ENCODE results near the gene WDR27.
A peak's percentile ranks its signal among the peaks of the same experiment; 100 is the strongest.

WDR27 gene

GRCh38 chr6:169579407-169580111, 122.3 kb downstream of the WDR27 start:
- H4K91ac ChIP-seq (ENCODE audit: low read depth, low read length, poor library complexity) = no peak overlapping the region
- H3K27me3 ChIP-seq (ENCODE audit: control insufficient read depth in 3 of 3, insufficient read depth in 3 of 3, low read depth in 1 of 3, low read length in 3 of 3) = no peaks in the 10 kb centered on the region
- no peaks in the 10 kb centered on the region for H3K4me1 ChIP-seq (ENCODE audit: control insufficient read depth in 2 of 2, insufficient read depth in 1 of 2, low read depth in 1 of 2, low read length in 2 of 2)
- no peak overlapping the region for H3K4me2 ChIP-seq (ENCODE audit: insufficient read depth, low read length, poor library complexity, severe bottlenecking)
- H3K79me1 ChIP-seq (ENCODE audit: low read depth, low read length) = no peaks in the 10 kb centered on the region
- H2BK15ac ChIP-seq (ENCODE audit: low read length) = no peak overlapping the region
- no peak overlapping the region for H4K8ac ChIP-seq (ENCODE audit: low read depth, low read length)
- H3K9ac ChIP-seq (ENCODE audit: low read depth, low read length, poor library complexity) = no peak overlapping the region
- no peak overlapping the region for H3K14ac ChIP-seq (ENCODE audit: low read length)
- no peak overlapping the region for H3K18ac ChIP-seq (ENCODE audit: low read length)
- H3K4ac ChIP-seq (ENCODE audit: low read length) = no peak overlapping the region
- no peak for DNase-seq (ENCODE audit: low spot score)
- no peak overlapping the region for H2BK12ac ChIP-seq (ENCODE audit: low read length)
- H3K23ac ChIP-seq (ENCODE audit: low read depth, low read length, poor library complexity) = no peak overlapping the region
- no CpG with 5 or more reads among the region's 7 CpGs for WGBS, 2 donors (ENCODE audit: extremely low coverage in 2 of 2, insufficient read length in 2 of 2, insufficient replicate concordance in 1 of 2)
- peaks cover 0 to 22% of the 10 kb centered on the region in 2 donors for H3K36me3 ChIP-seq (replicated peaks in 1 of 2; ENCODE audit: control insufficient read depth in 2 of 2, insufficient read depth in 2 of 2, low read length in 2 of 2)
- H3K27ac ChIP-seq (replicated peaks; ENCODE audit: low read length) = no peak overlapping the region
- H3K4me3 ChIP-seq (ENCODE audit: low read length in 2 of 2) = no peak overlapping the region
- no peak overlapping the region for H2BK120ac ChIP-seq (ENCODE audit: low read depth, low read length)
- no peak overlapping the region for H2BK5ac ChIP-seq (ENCODE audit: low read length)
- H2AFZ ChIP-seq (ENCODE audit: low read length) = no peak overlapping the region
- H3K9me3 ChIP-seq (replicated peaks in 1 of 2; ENCODE audit: control insufficient read depth in 2 of 2, insufficient read depth in 1 of 2, low read depth in 1 of 2, low read length in 2 of 2) = peaks cover 6 to 13% of the 10 kb centered on the region in 2 donors
- no peak overlapping the region for H2AK5ac ChIP-seq (ENCODE audit: low read depth, low read length)

- Histone ChIP-seq H2AK5ac (ENCODE audit: low read depth, low read length) (no peak overlapping the region), H3K9ac (ENCODE audit: low read depth, low read length, poor library complexity) (no peak overlapping the region), H3K27ac (replicated peaks; ENCODE audit: low read length) (no peak overlapping the region), H2AFZ (ENCODE audit: low read length) (no peak overlapping the region), H3K14ac (ENCODE audit: low read length) (no peak overlapping the region), H4K91ac (ENCODE audit: low read depth, low read length, poor library complexity) (no peak overlapping the region), H3K4me3 (ENCODE audit: low read length in 2 of 2) (no peak overlapping the region), H3K18ac (ENCODE audit: low read length) (no peak overlapping the region), H3K4ac (ENCODE audit: low read length) (no peak overlapping the region), H3K27me3 (ENCODE audit: control insufficient read depth in 3 of 3, insufficient read depth in 3 of 3, low read depth in 1 of 3, low read length in 3 of 3) (no peaks in the 10 kb centered on the region), H2BK5ac (ENCODE audit: low read length) (no peak overlapping the region), H3K9me3 (replicated peaks in 1 of 2; ENCODE audit: control insufficient read depth in 2 of 2, insufficient read depth in 1 of 2, low read depth in 1 of 2, low read length in 2 of 2) (peaks cover 6 to 13% of the 10 kb centered on the region in 2 donors), H3K4me2 (ENCODE audit: insufficient read depth, low read length, poor library complexity, severe bottlenecking) (no peak overlapping the region), H3K79me1 (ENCODE audit: low read depth, low read length) (no peaks in the 10 kb centered on the region), H4K8ac (ENCODE audit: low read depth, low read length) (no peak overlapping the region), H3K4me1 (ENCODE audit: control insufficient read depth in 2 of 2, insufficient read depth in 1 of 2, low read depth in 1 of 2, low read length in 2 of 2) (no peaks in the 10 kb centered on the region), H2BK12ac (ENCODE audit: low read length) (no peak overlapping the region), H2BK15ac (ENCODE audit: low read length) (no peak overlapping the region), H2BK120ac (ENCODE audit: low read depth, low read length) (no peak overlapping the region), H3K36me3 (replicated peaks in 1 of 2; ENCODE audit: control insufficient read depth in 2 of 2, insufficient read depth in 2 of 2, low read length in 2 of 2) (peaks cover 0 to 22% of the 10 kb centered on the region in 2 donors), H3K23ac (ENCODE audit: low read depth, low read length, poor library complexity) (no peak overlapping the region)
- WGBS, 2 donors (ENCODE audit: extremely low coverage in 2 of 2, insufficient read length in 2 of 2, insufficient replicate concordance in 1 of 2) = 100% methylated on average over 3 of the region's 14 CpGs; no CpG with 5 or more reads in 1 of the 2 donors
- no peak for DNase-seq (ENCODE audit: low spot score)
Observed at GRCh38 chr6:169577974-169578373, 123.9 kb downstream of the WDR27 start.

GRCh38 chr6:169577236-169577635, 124.6 kb downstream of the WDR27 start:
- H3K27ac ChIP-seq (replicated peaks; ENCODE audit: low read length) = no peak overlapping the region
- H3K9ac ChIP-seq (ENCODE audit: low read depth, low read length, poor library complexity) = no peak overlapping the region
- no peaks in the 10 kb centered on the region for H3K27me3 ChIP-seq (ENCODE audit: control insufficient read depth in 3 of 3, insufficient read depth in 3 of 3, low read depth in 1 of 3, low read length in 3 of 3)
- no peak overlapping the region for H4K91ac ChIP-seq (ENCODE audit: low read depth, low read length, poor library complexity)
- no peak overlapping the region for H2BK15ac ChIP-seq (ENCODE audit: low read length)
- peaks cover 0 to 20% of the 10 kb centered on the region in 2 donors for H3K36me3 ChIP-seq (replicated peaks in 1 of 2; ENCODE audit: control insufficient read depth in 2 of 2, insufficient read depth in 2 of 2, low read length in 2 of 2)
- peak overlapping the region; percentile 8 for H2BK12ac ChIP-seq (ENCODE audit: low read length)
- no peak overlapping the region for H3K18ac ChIP-seq (ENCODE audit: low read length)
- H3K4me2 ChIP-seq (ENCODE audit: insufficient read depth, low read length, poor library complexity, severe bottlenecking) = no peak overlapping the region
- no peak overlapping the region for H3K23ac ChIP-seq (ENCODE audit: low read depth, low read length, poor library complexity)
- H3K4me1 ChIP-seq (ENCODE audit: control insufficient read depth in 2 of 2, insufficient read depth in 1 of 2, low read depth in 1 of 2, low read length in 2 of 2) = no peaks in the 10 kb centered on the region
- no CpG with 5 or more reads among the region's 38 CpGs for WGBS, 2 donors (ENCODE audit: extremely low coverage in 2 of 2, insufficient read length in 2 of 2, insufficient replicate concordance in 1 of 2)
- no peak for DNase-seq (ENCODE audit: low spot score)
- no peak overlapping the region for H2BK5ac ChIP-seq (ENCODE audit: low read length)
- no peak overlapping the region for H3K4ac ChIP-seq (ENCODE audit: low read length)
- H3K4me3 ChIP-seq (ENCODE audit: low read length in 2 of 2) = no peak overlapping the region
- H2BK120ac ChIP-seq (ENCODE audit: low read depth, low read length) = no peak overlapping the region
- no peak overlapping the region for H4K8ac ChIP-seq (ENCODE audit: low read depth, low read length)
- H2AFZ ChIP-seq (ENCODE audit: low read length) = no peak overlapping the region
- H3K9me3 ChIP-seq (replicated peaks in 1 of 2; ENCODE audit: control insufficient read depth in 2 of 2, insufficient read depth in 1 of 2, low read depth in 1 of 2, low read length in 2 of 2) = peaks cover 6 to 13% of the 10 kb centered on the region in 2 donors
- H2AK5ac ChIP-seq (ENCODE audit: low read depth, low read length) = no peak overlapping the region
- H3K14ac ChIP-seq (ENCODE audit: low read length) = no peak overlapping the region
- H3K79me1 ChIP-seq (ENCODE audit: low read depth, low read length) = no peaks in the 10 kb centered on the region

GRCh38 chr6:169575821-169576220, 126.0 kb downstream of the WDR27 start:
- H3K79me1 ChIP-seq (ENCODE audit: low read depth, low read length) = no peaks in the 10 kb centered on the region
- H3K4me3 ChIP-seq (ENCODE audit: low read length in 2 of 2) = no peak overlapping the region
- H3K4me1 ChIP-seq (ENCODE audit: control insufficient read depth in 2 of 2, insufficient read depth in 1 of 2, low read depth in 1 of 2, low read length in 2 of 2) = no peaks in the 10 kb centered on the region
- H2BK5ac ChIP-seq (ENCODE audit: low read length) = no peak overlapping the region
- H3K23ac ChIP-seq (ENCODE audit: low read depth, low read length, poor library complexity) = no peak overlapping the region
- peaks cover 0 to 13% of the 10 kb centered on the region in 2 donors for H3K36me3 ChIP-seq (replicated peaks in 1 of 2; ENCODE audit: control insufficient read depth in 2 of 2, insufficient read depth in 2 of 2, low read length in 2 of 2)
- H3K9ac ChIP-seq (ENCODE audit: low read depth, low read length, poor library complexity) = no peak overlapping the region
- no peak overlapping the region for H2BK120ac ChIP-seq (ENCODE audit: low read depth, low read length)
- H3K27ac ChIP-seq (replicated peaks; ENCODE audit: low read length) = no peak overlapping the region
- DNase-seq (ENCODE audit: low spot score) = no peak
- no peak overlapping the region for H3K18ac ChIP-seq (ENCODE audit: low read length)
- H3K4ac ChIP-seq (ENCODE audit: low read length) = no peak overlapping the region
- no peaks in the 10 kb centered on the region for H3K27me3 ChIP-seq (ENCODE audit: control insufficient read depth in 3 of 3, insufficient read depth in 3 of 3, low read depth in 1 of 3, low read length in 3 of 3)
- no peak overlapping the region for H4K91ac ChIP-seq (ENCODE audit: low read depth, low read length, poor library complexity)
- no peak overlapping the region for H2BK12ac ChIP-seq (ENCODE audit: low read length)
- H2AK5ac ChIP-seq (ENCODE audit: low read depth, low read length) = no peak overlapping the region
- H3K4me2 ChIP-seq (ENCODE audit: insufficient read depth, low read length, poor library complexity, severe bottlenecking) = no peak overlapping the region
- H3K14ac ChIP-seq (ENCODE audit: low read length) = no peak overlapping the region
- peaks cover 6 to 13% of the 10 kb centered on the region in 2 donors for H3K9me3 ChIP-seq (replicated peaks in 1 of 2; ENCODE audit: control insufficient read depth in 2 of 2, insufficient read depth in 1 of 2, low read depth in 1 of 2, low read length in 2 of 2)
- no peak overlapping the region for H2AFZ ChIP-seq (ENCODE audit: low read length)
- WGBS, 2 donors (ENCODE audit: extremely low coverage in 2 of 2, insufficient read length in 2 of 2, insufficient replicate concordance in 1 of 2) = no CpG with 5 or more reads among the region's 5 CpGs
- H4K8ac ChIP-seq (ENCODE audit: low read depth, low read length) = no peak overlapping the region
- H2BK15ac ChIP-seq (ENCODE audit: low read length) = no peak overlapping the region
